ENCODE measurements around the gene GSC. TPM values are rescaled to one million over a fixed set of nuclear protein-coding genes. Genes with fewer than 3 reads are reported as not detected.
"Not testable (repeated sequence)": the region's sequence is repeated elsewhere in the genome, so short reads cannot be mapped to it uniquely, and the experiment has no call there.

The GSC gene
- total RNA-seq, 4 donors from 2014 or later = 0.52 to 1.1 TPM; not detected in 2

DNA sequence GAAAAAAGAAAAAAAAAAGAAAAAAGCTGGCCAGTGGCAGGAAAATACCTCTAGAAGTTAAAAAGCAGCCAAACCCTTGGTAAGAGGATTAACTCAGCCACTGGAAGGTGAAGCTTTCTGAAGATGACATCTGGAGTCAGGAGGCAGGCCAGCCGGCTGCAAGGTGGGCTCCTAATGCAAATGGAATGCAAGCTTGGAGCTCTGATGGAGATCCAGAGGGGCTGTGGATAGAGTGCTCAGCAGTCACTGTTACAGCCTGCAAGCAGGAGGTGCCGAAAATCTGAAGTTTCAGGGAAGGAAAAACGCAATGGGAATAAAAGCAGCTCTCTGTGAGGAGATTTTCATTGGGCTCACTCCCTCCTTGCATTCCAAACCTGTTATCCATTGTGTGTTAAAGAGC lies 41.0 kb downstream of the GSC start:
- 67 to 69% methylated on average over 3 of the region's 3 CpGs for WGBS, 2 donors
- DNase-seq (ENCODE audit: low spot score in 2 of 2) = no peak
- TF ChIP-seq, protein P1, sequence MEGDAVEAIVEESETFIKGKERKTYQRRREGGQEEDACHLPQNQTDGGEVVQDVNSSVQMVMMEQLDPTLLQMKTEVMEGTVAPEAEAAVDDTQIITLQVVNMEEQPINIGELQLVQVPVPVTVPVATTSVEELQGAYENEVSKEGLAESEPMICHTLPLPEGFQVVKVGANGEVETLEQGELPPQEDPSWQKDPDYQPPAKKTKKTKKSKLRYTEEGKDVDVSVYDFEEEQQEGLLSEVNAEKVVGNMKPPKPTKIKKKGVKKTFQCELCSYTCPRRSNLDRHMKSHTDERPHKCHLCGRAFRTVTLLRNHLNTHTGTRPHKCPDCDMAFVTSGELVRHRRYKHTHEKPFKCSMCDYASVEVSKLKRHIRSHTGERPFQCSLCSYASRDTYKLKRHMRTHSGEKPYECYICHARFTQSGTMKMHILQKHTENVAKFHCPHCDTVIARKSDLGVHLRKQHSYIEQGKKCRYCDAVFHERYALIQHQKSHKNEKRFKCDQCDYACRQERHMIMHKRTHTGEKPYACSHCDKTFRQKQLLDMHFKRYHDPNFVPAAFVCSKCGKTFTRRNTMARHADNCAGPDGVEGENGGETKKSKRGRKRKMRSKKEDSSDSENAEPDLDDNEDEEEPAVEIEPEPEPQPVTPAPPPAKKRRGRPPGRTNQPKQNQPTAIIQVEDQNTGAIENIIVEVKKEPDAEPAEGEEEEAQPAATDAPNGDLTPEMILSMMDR (IDR thresholded peaks at IDR 0.05) = no peak
- no peak for TF ChIP-seq POLR2A (IDR thresholded peaks at IDR 0.05)
- intact Hi-C loops (cut with DNase I; ENCODE audit: low total_unique reads) = no loop called here
- H3K4me3 ChIP-seq (ENCODE audit: low read depth, poor library complexity, severe bottlenecking) = no peak overlapping the region

DNA sequence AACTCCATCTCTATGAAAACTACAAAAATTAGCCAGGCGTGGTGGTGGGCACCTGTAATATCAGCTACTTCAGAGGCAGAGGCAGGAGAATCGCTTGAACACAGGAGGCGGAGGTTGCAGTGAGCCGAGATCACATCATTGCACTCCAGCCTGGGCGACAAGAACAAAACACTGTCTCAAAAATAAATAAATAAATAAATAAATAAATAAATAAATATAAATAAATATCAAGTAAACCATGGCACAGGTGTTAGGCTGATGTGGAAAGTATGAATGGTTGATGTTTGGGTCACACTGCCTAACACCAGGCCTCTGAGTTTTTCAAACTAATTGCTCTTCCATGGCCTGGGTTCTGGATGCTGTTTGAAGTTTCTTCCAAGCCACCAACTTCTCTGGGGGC lies 41.5 kb downstream of the GSC start:
- 95 to 99% methylated on average over 5 of the region's 5 CpGs for whole genome bisulfite sequencing, 2 donors
- DNase-seq (ENCODE audit: low spot score in 2 of 2); intact Hi-C loops (cut with DNase I; ENCODE audit: low total_unique reads); H3K4me3 ChIP-seq (ENCODE audit: low read depth, poor library complexity, severe bottlenecking): not testable (repeated sequence)

DNA sequence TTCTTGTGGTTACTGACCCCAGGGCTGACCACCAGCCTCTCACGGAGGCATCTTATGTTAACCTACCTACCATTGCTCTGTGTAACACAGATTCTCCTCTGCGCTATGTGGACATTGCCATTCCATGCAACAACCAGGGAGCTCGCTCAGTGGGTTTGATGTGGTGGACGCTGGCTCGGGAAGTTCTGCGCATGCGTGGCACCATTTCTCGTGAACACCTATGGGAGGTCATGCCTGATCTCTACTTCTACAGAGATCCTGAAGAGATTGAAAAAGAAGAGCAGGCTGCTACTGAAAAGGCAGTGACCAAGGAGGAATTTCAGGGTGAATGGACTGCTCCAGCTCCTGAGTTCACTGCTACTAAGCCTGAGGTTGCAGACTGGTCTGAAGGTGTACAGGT lies 43.3 kb downstream of the GSC start:
- intact Hi-C loops (cut with DNase I; ENCODE audit: low total_unique reads); DNase-seq (ENCODE audit: low spot score in 2 of 2); H3K4me3 ChIP-seq (ENCODE audit: low read depth, poor library complexity, severe bottlenecking): not testable (repeated sequence)
- 92 to 96% methylated on average over 8 of the region's 8 CpGs for WGBS, 2 donors

DNA sequence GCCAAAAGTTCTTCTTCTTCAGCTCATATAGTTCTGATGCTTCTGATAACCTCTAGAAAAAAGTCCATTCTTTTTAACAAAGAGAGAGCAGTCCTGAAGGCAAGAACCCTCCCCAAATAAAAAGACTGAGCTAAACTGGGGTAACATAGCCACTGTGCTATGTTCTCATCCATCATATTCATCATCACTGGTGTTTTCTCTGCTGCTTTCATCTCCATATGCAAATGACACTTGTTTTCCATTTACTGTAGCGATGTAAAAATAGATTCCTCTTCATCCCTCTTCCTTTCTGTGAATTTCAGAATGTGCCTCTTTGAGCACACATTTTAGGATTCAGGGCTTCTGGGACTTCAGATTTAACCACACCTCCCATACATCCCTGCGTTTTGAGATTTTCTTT lies 44.9 kb downstream of the GSC start:
- no peak for DNase-seq (ENCODE audit: low spot score in 2 of 2)
- no peak overlapping the region for H3K4me3 ChIP-seq (ENCODE audit: low read depth, poor library complexity, severe bottlenecking)
- 64 to 73% methylated on average over 2 of the region's 2 CpGs for WGBS, 2 donors
- intact Hi-C loops (cut with DNase I; ENCODE audit: low total_unique reads) = no loop called here
- no peak for TF ChIP-seq POLR2A (IDR thresholded peaks at IDR 0.05)
- TF ChIP-seq, protein P1 (IDR thresholded peaks at IDR 0.05) = no peak

DNA sequence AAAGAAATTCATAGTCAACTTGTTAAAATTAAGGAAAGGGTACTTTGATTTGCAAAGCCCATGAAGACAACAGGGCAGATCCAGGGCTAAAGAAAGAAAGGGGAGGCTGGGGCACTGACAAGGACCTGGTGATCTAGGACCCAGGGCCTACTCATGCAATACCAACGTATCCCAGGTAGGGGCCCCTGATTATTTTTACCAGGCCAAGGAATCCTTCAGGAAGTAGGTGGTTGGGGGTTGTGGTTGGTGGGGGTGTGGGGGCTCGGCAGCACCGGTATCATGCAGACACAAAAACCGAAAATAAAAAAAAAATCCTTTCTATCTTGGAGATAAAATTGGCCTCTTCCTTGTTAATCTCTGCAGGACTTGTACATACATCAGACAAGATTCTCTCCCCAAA lies 47.5 kb downstream of the GSC start:
- H3K4me3 ChIP-seq (ENCODE audit: low read depth, poor library complexity, severe bottlenecking) = no peak overlapping the region
- DNase-seq (ENCODE audit: low spot score in 2 of 2) = no peak
- whole genome bisulfite sequencing, 2 donors = 65 to 70% methylated on average over 4 of the region's 4 CpGs
- intact Hi-C loops (cut with DNase I; ENCODE audit: low total_unique reads) = no loop called here
- TF ChIP-seq, protein P1 (IDR thresholded peaks at IDR 0.05) = no peak
- no peak for TF ChIP-seq POLR2A (IDR thresholded peaks at IDR 0.05)

Other genes with a start within 250 kb of the GSC start
- gene SERPINA4, start 208.7 kb downstream of the GSC start, total RNA-seq = not detected
- 1 to 10 TPM in 3 of 4 donors, under 1 TPM in 1; 0.38 to 4.1 (median 1.9) TPM for gene SERPINA5, start 188.7 kb downstream of the GSC start, total RNA-seq
- gene SERPINA3, start 157.7 kb downstream of the GSC start, total RNA-seq = 10 to 100 TPM in 3 of 4 donors, 1 to 10 TPM in 1; 9.9 to 95.8 (median 25.7) TPM